Effector memory CD8-positive, alpha-beta T cell (primary cell): ENCODE measurements around the gene SLC25A23.
"Not testable (repeated sequence)": the region's sequence is repeated elsewhere in the genome, so short reads cannot be mapped to it uniquely, and the experiment has no call there.

Source experiments
- ATAC-seq: fragments of 150-1000 bp; cut with Tn5 transposase; replicated peaks from 2 replicates; pipeline ENCODE4 v1.10.0; 2021; ENCODE audit warnings: mild to moderate bottlenecking, moderate library complexity
- DNase-seq, 3 experiments: peaks; one replicate each; pipeline ENCODE4 v3.0.0; 2021
- H3K27ac Mint-ChIP-seq, 2 donors: one replicate each; pipeline ENCODE4 v1.8.0; 2022; ENCODE audit warnings: mild to moderate bottlenecking in 2 of 2, mixed read lengths in 2 of 2, moderate library complexity in 2 of 2
- H3K27me3 Mint-ChIP-seq, 2 donors: one replicate each; pipeline ENCODE4 v1.8.0; 2022; ENCODE audit warnings: mixed read lengths in 2 of 2
- H3K36me3 Mint-ChIP-seq: one replicate; pipeline ENCODE4 v1.8.0; 2022; ENCODE audit warnings: mild to moderate bottlenecking, moderate library complexity, mixed read lengths; ENCODE audit not compliant: insufficient read depth
- H3K4me1 Mint-ChIP-seq, 2 donors: one replicate each; pipeline ENCODE4 v1.8.0; 2022; ENCODE audit warnings: low read depth in 2 of 2, mixed read lengths in 2 of 2
- H3K4me3 Mint-ChIP-seq, 2 donors: one replicate each; pipeline ENCODE4 v1.8.0; 2022; ENCODE audit warnings: mild to moderate bottlenecking in 2 of 2, mixed read lengths in 2 of 2, moderate library complexity in 2 of 2
- H3K9me3 Mint-ChIP-seq, 2 donors: one replicate each; pipeline ENCODE4 v1.8.0; 2022; ENCODE audit warnings: mixed read lengths in 2 of 2

The SLC25A23 gene

GRCh38 chr19:6433663-6434062 is 25.9 kb downstream of the SLC25A23 start, which contains the start of gene SLC25A41:
Gene SLC25A41, minus strand, starts transcription at chr19:6433763. Its CDS starts 70 bp downstream, at chr19:6433693.
- Mint-ChIP-seq H3K4me3 (no peak within 1 kb of the TSS), H3K4me1 (peaks cover 0 to 1% of the 10 kb centered on the region in 2 donors), H3K27me3 (no peaks in the 10 kb centered on the region), H3K27ac (no peak within 1 kb of the TSS), H3K9me3 (no peaks in the 10 kb centered on the region), H3K36me3 (no peaks in the 10 kb centered on the region)
- no peak for ATAC-seq
- DNase-seq = no peak

- Mint-ChIP-seq H3K4me3 (no peak overlapping the region), H3K9me3 (no peaks in the 10 kb centered on the region), H3K4me1 (peaks cover 0 to 1% of the 10 kb centered on the region in 2 donors), H3K27me3 (no peaks in the 10 kb centered on the region), H3K36me3 (no peaks in the 10 kb centered on the region), H3K27ac (no peak overlapping the region)
- DNase-seq (no peak), ATAC-seq (no peak)
These were observed 26.4 kb downstream of the SLC25A23 start for GRCh38 chr19:6433165-6433564.

GRCh38 chr19:6431891-6432290 is 27.7 kb downstream of the SLC25A23 start:
- Mint-ChIP-seq H3K4me1 (peaks cover 0 to 1% of the 10 kb centered on the region in 2 donors), H3K36me3 (no peaks in the 10 kb centered on the region), H3K27ac (no peak overlapping the region), H3K4me3 (no peak overlapping the region), H3K9me3 (no peaks in the 10 kb centered on the region), H3K27me3 (no peaks in the 10 kb centered on the region)
- no peak for DNase-seq
- no peak for ATAC-seq

- Mint-ChIP-seq H3K9me3 (no peaks in the 10 kb centered on the region), H3K27ac (no peak overlapping the region), H3K27me3 (no peaks in the 10 kb centered on the region), H3K4me1 (peaks cover 7 to 8% of the 10 kb centered on the region in 2 donors), H3K4me3 (no peak overlapping the region), H3K36me3 (peaks cover 8% of the 10 kb centered on the region)
- no peak for DNase-seq
- no peak for ATAC-seq
These were observed 30.0 kb downstream of the SLC25A23 start for GRCh38 chr19:6429419-6430221.

- H3K4me3 Mint-ChIP-seq, H3K9me3 Mint-ChIP-seq, H3K27me3 Mint-ChIP-seq, H3K27ac Mint-ChIP-seq, H3K4me1 Mint-ChIP-seq, ATAC-seq, DNase-seq, H3K36me3 Mint-ChIP-seq: not testable (repeated sequence)
These were observed 30.7 kb downstream of the SLC25A23 start for GRCh38 chr19:6428692-6429418.

GRCh38 chr19:6427131-6427530 is 32.5 kb downstream of the SLC25A23 start:
- H3K27ac Mint-ChIP-seq = no peak overlapping the region
- no peaks in the 10 kb centered on the region for H3K27me3 Mint-ChIP-seq
- DNase-seq (no peak), ATAC-seq (no peak)
- peaks cover 16% of the 10 kb centered on the region for H3K36me3 Mint-ChIP-seq
- no peak overlapping the region for H3K4me3 Mint-ChIP-seq
- no peaks in the 10 kb centered on the region for H3K9me3 Mint-ChIP-seq
- H3K4me1 Mint-ChIP-seq = peaks cover 23 to 26% of the 10 kb centered on the region in 2 donors

- H3K27me3 Mint-ChIP-seq = no peaks in the 10 kb centered on the region
- peak overlapping the region; percentile 55 to 70 for H3K4me3 Mint-ChIP-seq
- peak overlapping the region; percentile 57 to 81 for H3K27ac Mint-ChIP-seq
- no peaks in the 10 kb centered on the region for H3K9me3 Mint-ChIP-seq
- DNase-seq (no peak), ATAC-seq (no peak)
- H3K4me1 Mint-ChIP-seq = peaks cover 25 to 33% of the 10 kb centered on the region in 2 donors
- H3K36me3 Mint-ChIP-seq = peaks cover 19% of the 10 kb centered on the region
These were observed 33.6 kb downstream of the SLC25A23 start for GRCh38 chr19:6425732-6426620.

GRCh38 chr19:6424939-6425731 is 34.5 kb downstream of the SLC25A23 start:
- peaks cover 24% of the 10 kb centered on the region for H3K36me3 Mint-ChIP-seq
- H3K27ac Mint-ChIP-seq = peak overlapping the region; percentile 57 to 81
- peaks cover 28 to 33% of the 10 kb centered on the region in 2 donors for H3K4me1 Mint-ChIP-seq
- peak; percentile 97 to 98 (median 98) for DNase-seq
- H3K4me3 Mint-ChIP-seq = peak overlapping the region; percentile 55 to 70
- peak; percentile 82 for ATAC-seq
- H3K27me3 Mint-ChIP-seq = no peaks in the 10 kb centered on the region
- H3K9me3 Mint-ChIP-seq = no peaks in the 10 kb centered on the region

GRCh38 chr19:6424195-6424938 is 35.2 kb downstream of the SLC25A23 start, which contains the start of gene KHSRP:
Gene KHSRP, minus strand, starts transcription at chr19:6424811. Its CDS starts 110 bp downstream, at chr19:6424701.
- no peak for ATAC-seq
- peak within 1 kb of the TSS; percentile 83 to 90 for H3K27ac Mint-ChIP-seq
- H3K4me1 Mint-ChIP-seq = peaks cover 28 to 33% of the 10 kb centered on the region in 2 donors
- DNase-seq = peak in 1 of 3 experiments; percentile 21
- peak within 1 kb of the TSS; percentile 82 to 87 for H3K4me3 Mint-ChIP-seq
- no peaks in the 10 kb centered on the region for H3K27me3 Mint-ChIP-seq
- H3K9me3 Mint-ChIP-seq = no peaks in the 10 kb centered on the region
- H3K36me3 Mint-ChIP-seq = peaks cover 31% of the 10 kb centered on the region

GRCh38 chr19:6423499-6424194 is 35.9 kb downstream of the SLC25A23 start:
- Mint-ChIP-seq H3K4me3 (peak overlapping the region; percentile 82 to 87), H3K27me3 (no peaks in the 10 kb centered on the region), H3K9me3 (no peaks in the 10 kb centered on the region), H3K27ac (peak overlapping the region; percentile 83 to 90), H3K36me3 (peaks cover 37% of the 10 kb centered on the region), H3K4me1 (peaks cover 28 to 33% of the 10 kb centered on the region in 2 donors)
- no peak for DNase-seq
- no peak for ATAC-seq

- no peak for DNase-seq
- Mint-ChIP-seq H3K27ac (peak overlapping the region; percentile 83 to 90), H3K4me1 (peaks cover 27 to 33% of the 10 kb centered on the region in 2 donors), H3K27me3 (no peaks in the 10 kb centered on the region), H3K4me3 (no peak overlapping the region), H3K9me3 (no peaks in the 10 kb centered on the region), H3K36me3 (peaks cover 50% of the 10 kb centered on the region)
- ATAC-seq = no peak
These were observed 38.2 kb downstream of the SLC25A23 start for GRCh38 chr19:6421075-6422014.
